IPS-20b (cell line): Measurements from ENCODE around the gene INSYN1.
"Not testable (repeated sequence)": the region's sequence is repeated elsewhere in the genome, so short reads cannot be mapped to it uniquely, and the experiment has no call there.

Experiments
- H3K27ac ChIP-seq: one replicate; pipeline ENCODE4 v1.5.1; 2013; ENCODE audit warnings: low read length
- H3K27me3 ChIP-seq: 2 replicates; pipeline ENCODE4 v1.6.1; 2013; ENCODE audit warnings: mild to moderate bottlenecking, low read length, inconsistent platforms; ENCODE audit not compliant: insufficient read depth
- H3K36me3 ChIP-seq: 2 replicates; pipeline ENCODE4 v1.6.1; 2013; ENCODE audit warnings: low read depth, mild to moderate bottlenecking, inconsistent platforms, low read length, moderate library complexity; ENCODE audit not compliant: insufficient read depth
- H3K4me1 ChIP-seq: 2 replicates; pipeline ENCODE4 v1.6.1; 2013; ENCODE audit warnings: mild to moderate bottlenecking, control low read depth, inconsistent platforms, low read length, moderate library complexity; ENCODE audit not compliant: insufficient read depth
- H3K4me3 ChIP-seq: 2 replicates; pipeline ENCODE4 v1.5.1; 2013; ENCODE audit warnings: mild to moderate bottlenecking, low read length, inconsistent platforms
- H3K9ac ChIP-seq: 2 replicates; pipeline ENCODE4 v1.6.1; 2013; ENCODE audit warnings: low read depth, mild to moderate bottlenecking, inconsistent platforms, low read length, moderate library complexity
- H3K9me3 ChIP-seq: 2 replicates; pipeline ENCODE4 v1.6.1; 2013; ENCODE audit warnings: mild to moderate bottlenecking, low read depth, low read length, inconsistent platforms; ENCODE audit not compliant: insufficient read depth

The INSYN1 gene

GRCh38 chr15:73789521-73790240 lies 36.5 kb upstream of the INSYN1 start:
- H3K4me1 ChIP-seq, result peaks cover 29% of the 10 kb centered on the region
- no peak overlapping the region for H3K4me3 ChIP-seq
- H3K36me3 ChIP-seq, result no peaks in the 10 kb centered on the region
- no peaks in the 10 kb centered on the region for H3K27me3 ChIP-seq
- H3K27ac ChIP-seq, result no peak overlapping the region
- no peak overlapping the region for H3K9ac ChIP-seq
- no peaks in the 10 kb centered on the region for H3K9me3 ChIP-seq

- H3K4me1 ChIP-seq, result peaks cover 29% of the 10 kb centered on the region
Observed at GRCh38 chr15:73787621-73788020, 34.5 kb upstream of the INSYN1 start.

GRCh38 chr15:73786538-73786937 lies 33.4 kb upstream of the INSYN1 start:
- peak overlapping the region; percentile 85 for H3K27ac ChIP-seq
- no peaks in the 10 kb centered on the region for H3K9me3 ChIP-seq
- no peaks in the 10 kb centered on the region for H3K36me3 ChIP-seq
- H3K27me3 ChIP-seq, result no peaks in the 10 kb centered on the region
- H3K4me1 ChIP-seq, result peaks cover 29% of the 10 kb centered on the region
- peak overlapping the region; percentile 55; the same call in 1 of the 2 replicates for H3K4me3 ChIP-seq
- peak overlapping the region; percentile 56; the same call in 1 of the 2 replicates for H3K9ac ChIP-seq

More at GRCh38 chr15:73787621-73788020, 34.5 kb upstream of the INSYN1 start:
- Histone ChIP-seq H3K27me3 (no peaks in the 10 kb centered on the region), H3K27ac (no peak overlapping the region), H3K9me3 (no peaks in the 10 kb centered on the region), H3K36me3 (no peaks in the 10 kb centered on the region), H3K4me3 (peak overlapping the region; percentile 55), H3K9ac (peak overlapping the region; percentile 52; the same call in 1 of the 2 replicates)

GRCh38 chr15:73785256-73786014 lies 32.3 kb upstream of the INSYN1 start:
- H3K27ac ChIP-seq, H3K4me3 ChIP-seq, H3K36me3 ChIP-seq, H3K9me3 ChIP-seq, H3K27me3 ChIP-seq: not testable (repeated sequence)
- H3K9ac ChIP-seq, result peak overlapping the region; percentile 56; the same call in 1 of the 2 replicates
- H3K4me1 ChIP-seq, result peaks cover 29% of the 10 kb centered on the region

- Histone ChIP-seq H3K27ac (no peak overlapping the region), H3K9me3 (no peaks in the 10 kb centered on the region), H3K9ac (no peak overlapping the region), H3K36me3 (no peaks in the 10 kb centered on the region), H3K27me3 (no peaks in the 10 kb centered on the region), H3K4me3 (no peak overlapping the region), H3K4me1 (peaks cover 29% of the 10 kb centered on the region)
Observed at GRCh38 chr15:73784291-73784690, 31.1 kb upstream of the INSYN1 start.

- Histone ChIP-seq H3K27ac (no peak overlapping the region), H3K4me3 (no peak overlapping the region), H3K9ac (no peak overlapping the region), H3K27me3 (no peaks in the 10 kb centered on the region), H3K36me3 (no peaks in the 10 kb centered on the region), H3K9me3 (no peaks in the 10 kb centered on the region), H3K4me1 (peaks cover 19% of the 10 kb centered on the region)
Observed at GRCh38 chr15:73782344-73782959, 29.3 kb upstream of the INSYN1 start.

GRCh38 chr15:73781038-73781925 lies 28.1 kb upstream of the INSYN1 start:
- no peak overlapping the region for H3K27ac ChIP-seq
- no peaks in the 10 kb centered on the region for H3K36me3 ChIP-seq
- H3K4me3 ChIP-seq, result no peak overlapping the region
- H3K9ac ChIP-seq, result no peak overlapping the region
- H3K9me3 ChIP-seq, result no peaks in the 10 kb centered on the region
- H3K27me3 ChIP-seq, result no peaks in the 10 kb centered on the region
- peaks cover 9% of the 10 kb centered on the region for H3K4me1 ChIP-seq

GRCh38 chr15:73779974-73780373 lies 26.8 kb upstream of the INSYN1 start:
- Histone ChIP-seq H3K27ac (no peak overlapping the region), H3K36me3 (no peaks in the 10 kb centered on the region), H3K9ac (no peak overlapping the region), H3K4me1 (no peaks in the 10 kb centered on the region; the same call in 1 of the 2 replicates), H3K27me3 (no peaks in the 10 kb centered on the region), H3K4me3 (no peak overlapping the region), H3K9me3 (no peaks in the 10 kb centered on the region)

GRCh38 chr15:73777741-73778140 lies 24.6 kb upstream of the INSYN1 start:
- Histone ChIP-seq H3K27ac (no peak overlapping the region), H3K9me3 (no peaks in the 10 kb centered on the region), H3K36me3 (no peaks in the 10 kb centered on the region), H3K4me3 (no peak overlapping the region), H3K27me3 (no peaks in the 10 kb centered on the region), H3K9ac (no peak overlapping the region), H3K4me1 (no peaks in the 10 kb centered on the region)

- no peaks in the 10 kb centered on the region for H3K36me3 ChIP-seq
- H3K4me3 ChIP-seq, result no peak overlapping the region
- no peak overlapping the region for H3K27ac ChIP-seq
- no peaks in the 10 kb centered on the region for H3K4me1 ChIP-seq
- H3K27me3 ChIP-seq, result no peaks in the 10 kb centered on the region
- no peaks in the 10 kb centered on the region for H3K9me3 ChIP-seq
- no peak overlapping the region for H3K9ac ChIP-seq
Observed at GRCh38 chr15:73773428-73773827, 20.3 kb upstream of the INSYN1 start.

GRCh38 chr15:73771385-73772045 lies 18.4 kb upstream of the INSYN1 start:
- H3K9ac ChIP-seq, result no peak overlapping the region

More at GRCh38 chr15:73771385-73772045, 18.4 kb upstream of the INSYN1 start:
- Histone ChIP-seq H3K27ac (no peak overlapping the region), H3K4me1 (peaks cover 4% of the 10 kb centered on the region; the same call in 1 of the 2 replicates), H3K4me3 (no peak overlapping the region), H3K9me3 (no peaks in the 10 kb centered on the region), H3K36me3 (no peaks in the 10 kb centered on the region), H3K27me3 (no peaks in the 10 kb centered on the region)
